HFFc6 (cell line): ENCODE data around the gene SRP14. TPM values are rescaled to one million over a fixed set of nuclear protein-coding genes. Genes with fewer than 3 reads are reported as not detected.

Experiments
- DNase-seq: peaks from one replicate; pipeline ENCODE4 v3.0.0-alpha.2; 2018
- H3K27ac Mint-ChIP-seq: 2 replicates; pipeline ENCODE4 v1.8.0; 2020; ENCODE audit warnings: mild to moderate bottlenecking, mixed read lengths
- H3K27me3 Mint-ChIP-seq: 2 replicates; pipeline ENCODE4 v1.8.0; 2021; ENCODE audit warnings: mild to moderate bottlenecking, moderate library complexity, mixed read lengths; ENCODE audit not compliant: insufficient read depth
- H3K36me3 Mint-ChIP-seq: 2 replicates; pipeline ENCODE4 v1.8.0; 2021; ENCODE audit warnings: low read depth, mixed read lengths
- H3K4me1 Mint-ChIP-seq: 2 replicates; pipeline ENCODE4 v1.8.0; 2020; ENCODE audit warnings: low read depth, mixed read lengths
- H3K4me3 Mint-ChIP-seq: 2 replicates; pipeline ENCODE4 v1.8.0; 2020; ENCODE audit warnings: mild to moderate bottlenecking, moderate library complexity, mixed read lengths
- H3K9me3 Mint-ChIP-seq: 2 replicates; pipeline ENCODE4 v1.8.0; 2020; ENCODE audit warnings: mild to moderate bottlenecking, mixed read lengths
- total RNA-seq, 6 experiments: library from RNA; stranded (reverse); fragmentation: NEBNext Ultra II Directional; extraction: Animal tissue kit (Norgen Biotek cat#: 25700); gene quantifications; 2 replicates in 1 of 6; 3 replicates in 5 of 6; pipeline ENCODE4 v1.2.3, GENCODE V29; 2021
- TF ChIP-seq, protein P1 (sequence below): fragments of 200-600 bp; sonication (generic); IDR thresholded peaks from 2 replicates; pipeline ENCODE4 v1.5.0; 2021; ENCODE audit warnings: antibody characterized with exemption, mild to moderate bottlenecking

The SRP14 gene
- total RNA-seq, 6 experiments from 2014 or later: 177 to 227 (median 212) TPM

DNA sequence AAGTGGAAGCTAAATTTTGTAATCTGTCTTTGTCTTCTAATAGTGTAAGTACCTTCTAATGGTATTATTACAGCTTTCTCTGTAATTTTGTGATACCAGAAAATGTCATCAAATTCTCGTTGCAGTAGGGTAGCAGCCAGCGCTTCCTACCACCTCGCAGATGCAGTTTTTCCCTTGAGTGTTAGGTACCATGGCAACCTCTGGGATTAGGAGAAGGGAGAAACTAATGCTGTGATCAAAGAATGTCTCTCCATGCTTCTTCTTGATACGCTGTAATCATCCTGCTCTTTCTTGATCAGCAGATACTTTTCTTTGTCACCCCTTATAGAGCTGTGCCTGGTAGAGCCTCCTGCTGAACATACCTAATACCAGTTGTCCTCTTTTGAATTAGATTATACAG is 27.7 kb downstream of the SRP14 start:
- Mint-ChIP-seq H3K36me3 (peaks cover 83% of the 10 kb centered on the region), H3K9me3 (peaks cover 32% of the 10 kb centered on the region), H3K4me1 (peaks cover 38% of the 10 kb centered on the region), H3K27me3 (no peaks in the 10 kb centered on the region; the same call in 1 of the 2 replicates), H3K4me3 (no peak overlapping the region), H3K27ac (no peak overlapping the region; the same call in 1 of the 2 replicates)
- TF ChIP-seq, protein P1, sequence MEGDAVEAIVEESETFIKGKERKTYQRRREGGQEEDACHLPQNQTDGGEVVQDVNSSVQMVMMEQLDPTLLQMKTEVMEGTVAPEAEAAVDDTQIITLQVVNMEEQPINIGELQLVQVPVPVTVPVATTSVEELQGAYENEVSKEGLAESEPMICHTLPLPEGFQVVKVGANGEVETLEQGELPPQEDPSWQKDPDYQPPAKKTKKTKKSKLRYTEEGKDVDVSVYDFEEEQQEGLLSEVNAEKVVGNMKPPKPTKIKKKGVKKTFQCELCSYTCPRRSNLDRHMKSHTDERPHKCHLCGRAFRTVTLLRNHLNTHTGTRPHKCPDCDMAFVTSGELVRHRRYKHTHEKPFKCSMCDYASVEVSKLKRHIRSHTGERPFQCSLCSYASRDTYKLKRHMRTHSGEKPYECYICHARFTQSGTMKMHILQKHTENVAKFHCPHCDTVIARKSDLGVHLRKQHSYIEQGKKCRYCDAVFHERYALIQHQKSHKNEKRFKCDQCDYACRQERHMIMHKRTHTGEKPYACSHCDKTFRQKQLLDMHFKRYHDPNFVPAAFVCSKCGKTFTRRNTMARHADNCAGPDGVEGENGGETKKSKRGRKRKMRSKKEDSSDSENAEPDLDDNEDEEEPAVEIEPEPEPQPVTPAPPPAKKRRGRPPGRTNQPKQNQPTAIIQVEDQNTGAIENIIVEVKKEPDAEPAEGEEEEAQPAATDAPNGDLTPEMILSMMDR: no peak
- DNase-seq: no peak

DNA sequence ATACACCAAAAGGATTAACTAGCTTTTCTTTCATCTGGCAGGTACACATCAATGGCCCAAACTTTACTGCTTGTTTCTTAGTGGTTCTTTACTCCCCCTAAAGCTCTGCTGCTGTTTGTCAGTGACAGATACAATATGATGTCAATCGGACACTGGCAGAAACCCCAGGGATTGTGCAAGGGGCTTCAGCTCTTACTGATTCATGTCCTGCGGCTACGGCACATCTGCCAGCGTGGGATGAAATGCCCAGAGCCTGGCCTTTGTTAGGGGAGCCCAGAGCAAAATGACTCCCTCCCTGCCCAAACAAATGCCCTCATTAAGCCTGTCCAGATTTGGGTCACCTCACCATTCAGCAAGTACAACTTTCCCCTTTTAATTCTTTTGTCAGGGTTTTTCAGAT is 28.3 kb downstream of the SRP14 start:
- Mint-ChIP-seq H3K4me1 (peaks cover 41% of the 10 kb centered on the region), H3K9me3 (peaks cover 30% of the 10 kb centered on the region), H3K36me3 (peaks cover 78% of the 10 kb centered on the region), H3K27ac (no peak overlapping the region; the same call in 1 of the 2 replicates), H3K4me3 (no peak overlapping the region), H3K27me3 (no peaks in the 10 kb centered on the region; the same call in 1 of the 2 replicates)
- TF ChIP-seq, protein P1: no peak
- DNase-seq: peak; percentile 67

DNA sequence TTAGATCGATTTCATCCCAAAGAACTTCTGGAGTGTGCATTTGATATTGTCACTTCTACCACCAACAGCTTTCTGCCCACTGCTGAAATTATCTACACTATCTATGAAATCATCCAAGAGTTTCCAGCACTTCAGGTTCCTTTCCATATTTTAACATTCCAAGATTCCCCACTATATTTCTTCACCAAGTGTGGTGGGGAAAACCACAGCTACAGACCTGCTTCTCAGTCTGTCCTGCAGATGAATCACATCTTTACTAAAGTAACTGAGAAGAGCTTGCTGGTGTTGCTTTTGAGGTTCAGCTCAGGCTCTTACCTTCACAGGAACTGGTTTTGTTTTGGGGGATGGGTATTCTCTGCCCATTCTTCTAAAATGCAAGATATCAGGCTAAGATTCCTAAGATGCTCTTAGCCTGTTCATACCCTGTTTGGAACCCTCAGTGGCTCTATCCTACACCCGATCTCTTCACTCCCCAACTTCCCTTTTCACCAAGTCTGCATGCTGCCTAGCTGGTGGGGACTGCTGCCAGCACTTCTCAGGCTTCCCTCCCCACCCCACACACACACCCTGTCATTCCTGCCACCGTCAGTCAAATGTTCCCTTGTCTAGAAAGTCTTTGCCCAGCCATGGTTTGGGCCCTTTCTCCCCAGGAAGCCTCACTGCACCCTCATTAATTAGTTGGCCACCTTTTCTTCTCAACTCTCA is 30.8 kb downstream of the SRP14 start:
- Mint-ChIP-seq H3K4me1 (peaks cover 42% of the 10 kb centered on the region), H3K27ac (no peak overlapping the region), H3K4me3 (no peak overlapping the region), H3K9me3 (peaks cover 5% of the 10 kb centered on the region), H3K27me3 (no peaks in the 10 kb centered on the region; the same call in 1 of the 2 replicates), H3K36me3 (peaks cover 60% of the 10 kb centered on the region)
- TF ChIP-seq, protein P1: no peak
- DNase-seq: no peak

DNA sequence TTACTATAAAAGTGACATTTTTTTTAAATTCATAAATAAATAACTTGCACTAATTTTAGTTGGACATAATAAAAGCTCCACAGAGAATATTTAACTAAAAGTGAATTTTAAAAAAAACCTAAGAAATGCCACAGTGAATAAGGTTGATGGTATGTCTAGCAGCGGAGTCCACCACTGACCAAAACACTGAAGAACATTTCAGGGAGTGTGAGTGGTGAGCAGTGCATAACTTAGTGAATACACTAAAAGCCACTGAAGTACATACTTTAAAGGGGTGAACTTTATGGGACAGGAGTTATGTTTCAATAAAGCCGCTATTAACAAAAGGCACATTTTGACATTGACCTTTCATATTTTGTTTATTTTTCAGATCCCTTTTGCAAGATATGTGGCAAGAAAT is 32.3 kb downstream of the SRP14 start:
- Mint-ChIP-seq H3K27ac (peak overlapping the region; percentile 43), H3K36me3 (peaks cover 55% of the 10 kb centered on the region), H3K9me3 (no peaks in the 10 kb centered on the region), H3K4me3 (no peak overlapping the region), H3K4me1 (peaks cover 48% of the 10 kb centered on the region), H3K27me3 (no peaks in the 10 kb centered on the region; the same call in 1 of the 2 replicates)
- TF ChIP-seq, protein P1: no peak
- DNase-seq: peak; percentile 71

DNA sequence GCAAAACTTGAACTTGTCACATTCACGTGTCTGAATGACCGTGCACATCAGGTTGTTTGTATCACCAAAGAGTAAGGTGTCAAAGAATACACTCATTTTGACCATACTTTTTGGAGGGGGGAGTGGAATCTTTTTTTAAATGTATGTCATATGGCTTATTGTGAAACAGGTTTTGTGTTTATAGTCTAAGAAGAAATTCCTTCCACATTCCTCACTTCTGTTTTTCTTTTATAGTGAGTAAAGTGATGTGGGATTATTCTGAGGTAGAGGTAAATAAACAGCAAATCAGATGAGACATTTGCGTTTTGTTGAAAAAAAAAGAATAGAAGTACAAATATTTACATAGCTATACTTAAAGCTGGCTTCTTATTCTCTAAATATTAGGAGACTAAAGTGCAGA is 33.0 kb downstream of the SRP14 start:
- Mint-ChIP-seq H3K4me1 (peaks cover 48% of the 10 kb centered on the region), H3K36me3 (peaks cover 54% of the 10 kb centered on the region), H3K4me3 (peak overlapping the region; percentile 36; the same call in 1 of the 2 replicates), H3K9me3 (no peaks in the 10 kb centered on the region), H3K27me3 (no peaks in the 10 kb centered on the region; the same call in 1 of the 2 replicates), H3K27ac (peak overlapping the region; percentile 67)
- TF ChIP-seq, protein P1: no peak
- peak; percentile 33 for DNase-seq
